Right renal cortex interstitium (tissue), 3 donors: ENCODE measurements around the gene FOXO6. TPM values are rescaled to one million over a fixed set of nuclear protein-coding genes. Genes with fewer than 3 reads are reported as not detected.

ENCODE experiments used
- DNase-seq, 3 donors: peaks; one replicate each; pipeline ENCODE4 v3.0.0-alpha.2; 2013; ENCODE audit warnings: low read depth in 3 of 3, low spot score in 2 of 3
- polyA plus RNA-seq, 3 donors: library from polyadenylated mRNA; unstranded; fragments of 120-200 nt; gene quantifications; one replicate each; pipeline ENCODE4 v1.2.1, GENCODE V29; 2013; ENCODE audit not compliant: insufficient read length in 3 of 3

Gene FOXO6
- polyA plus RNA-seq, 3 donors, result 1.2 to 2.1 (median 1.5) TPM

DNA sequence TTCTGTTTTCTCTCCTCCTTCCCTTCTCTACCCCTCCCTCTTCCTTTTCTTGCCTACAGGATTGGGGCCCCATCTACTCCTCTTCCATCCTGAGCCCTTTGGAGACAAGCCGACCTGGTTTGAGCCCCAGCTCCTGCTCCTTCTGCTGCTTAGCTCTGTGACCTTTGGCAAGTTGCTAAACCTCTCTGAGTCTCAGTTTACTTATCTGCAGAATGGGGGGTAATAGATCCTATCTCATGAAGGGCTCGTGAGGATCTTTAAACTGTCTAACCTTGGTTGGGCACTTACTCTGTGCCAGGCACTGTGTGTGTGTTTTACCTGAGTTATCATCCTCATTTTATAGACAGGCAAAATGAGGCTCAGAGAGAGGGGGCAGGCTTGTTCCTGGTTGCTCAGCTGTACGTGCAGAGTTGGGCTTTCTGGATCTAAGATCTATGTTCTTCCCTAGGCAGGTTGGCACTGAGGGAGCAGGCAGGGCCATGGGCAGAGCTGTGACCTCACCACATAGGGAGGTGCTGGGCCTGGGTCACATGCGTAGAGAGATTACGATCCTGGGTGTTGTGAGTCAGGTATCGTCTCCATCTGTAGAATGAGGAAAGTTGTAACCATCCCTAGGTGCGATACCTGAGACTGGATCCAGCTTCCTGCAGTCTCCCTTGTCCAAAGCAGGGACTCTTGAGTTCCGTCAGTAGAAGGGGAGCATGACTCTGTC, 58.5 kb downstream of the FOXO6 start:
- no peak for DNase-seq

DNA sequence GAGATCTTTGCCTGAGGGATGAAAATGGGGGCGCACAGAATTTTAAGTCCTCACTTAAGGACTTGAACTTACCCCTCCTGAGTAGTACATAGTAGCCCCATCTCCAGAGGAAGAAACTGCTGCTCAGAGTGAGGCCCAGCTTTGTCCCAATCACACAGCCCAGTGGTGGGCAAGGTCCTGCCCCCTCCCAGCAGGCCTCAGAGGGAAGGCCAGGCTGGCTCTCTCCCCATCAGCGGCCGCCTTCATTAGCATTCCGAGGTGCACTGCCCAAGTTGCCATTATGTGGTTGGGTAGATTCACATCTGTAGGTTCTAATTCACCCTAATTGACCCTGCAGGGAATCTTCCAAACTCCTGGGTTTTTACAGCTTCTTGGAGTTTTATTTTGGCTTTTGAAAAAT, 59.1 kb downstream of the FOXO6 start:
- DNase-seq, result no peak

DNA sequence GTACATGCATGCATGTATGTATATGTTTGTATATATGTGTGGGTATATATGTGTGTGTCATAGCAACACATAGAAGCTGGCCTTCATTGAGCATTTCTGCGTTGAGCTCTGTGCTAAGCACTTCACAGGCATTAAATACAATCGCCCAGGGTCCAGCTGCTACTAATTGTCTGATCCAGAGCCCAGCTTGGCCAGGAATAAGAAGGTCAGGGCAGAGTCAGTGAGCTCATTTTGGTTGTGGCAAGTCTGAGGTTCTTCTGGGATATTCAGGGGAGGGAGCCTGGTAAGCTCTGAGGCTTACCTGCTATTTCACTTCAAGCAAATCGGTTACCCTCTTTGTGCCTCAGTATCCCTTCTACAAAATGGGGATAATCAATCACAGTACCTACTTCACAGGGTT, 59.6 kb downstream of the FOXO6 start:
- no peak for DNase-seq

DNA sequence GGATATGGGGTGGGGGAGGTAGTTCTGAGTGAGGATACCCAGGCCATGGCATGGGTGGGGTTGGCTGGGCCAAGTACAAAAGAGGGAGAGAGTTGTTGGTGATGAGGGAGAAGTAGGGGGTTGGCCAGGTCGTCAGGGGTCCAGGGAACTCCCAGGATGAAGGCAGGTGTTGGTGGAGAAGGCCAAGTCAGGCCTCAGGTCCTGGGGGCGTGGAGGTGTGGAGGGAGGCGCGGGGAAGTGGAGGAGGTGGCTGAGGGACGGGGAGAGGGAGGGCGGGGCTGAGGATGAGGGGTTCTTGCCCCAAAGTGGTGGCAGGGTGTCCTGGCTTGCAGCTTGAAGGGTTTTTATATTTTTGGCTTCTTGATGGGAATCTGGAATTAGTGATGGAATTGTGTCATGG, 61.1 kb downstream of the FOXO6 start:
- DNase-seq, result no peak

DNA sequence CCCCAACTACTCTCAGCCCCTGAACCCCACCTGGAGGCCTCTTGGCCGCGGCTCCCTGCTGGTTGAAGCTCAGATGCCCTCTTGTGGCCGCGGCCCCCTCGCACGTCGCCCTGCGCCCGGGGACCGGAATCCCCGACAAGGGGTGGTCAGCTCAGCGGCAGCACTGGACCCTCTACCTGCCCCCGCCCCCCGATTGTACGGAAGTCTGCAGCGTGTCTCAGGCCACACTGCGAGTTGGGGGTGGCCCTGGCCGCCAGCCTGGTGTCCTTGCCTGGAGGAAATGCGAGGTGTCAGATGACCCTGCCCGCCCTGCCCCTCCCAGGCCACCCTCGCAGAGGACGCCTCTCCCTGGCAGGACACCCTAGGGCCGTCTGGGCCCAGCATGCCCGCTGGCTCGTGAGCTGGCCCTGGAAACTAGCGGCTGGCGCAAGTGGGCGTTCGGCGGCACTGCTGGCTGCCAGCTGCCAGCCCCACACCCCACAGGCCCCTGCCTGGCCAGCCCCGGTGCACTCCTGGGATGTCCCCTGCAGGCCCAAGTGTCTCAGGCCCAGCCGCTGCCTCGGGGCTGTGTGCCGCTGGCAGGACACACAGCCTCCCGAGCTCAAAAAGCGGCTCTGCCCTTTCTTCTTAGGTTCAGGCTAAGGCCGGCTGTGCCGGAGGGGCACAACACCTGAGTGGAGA, 62.4 kb downstream of the FOXO6 start:
- DNase-seq, result no peak

DNA sequence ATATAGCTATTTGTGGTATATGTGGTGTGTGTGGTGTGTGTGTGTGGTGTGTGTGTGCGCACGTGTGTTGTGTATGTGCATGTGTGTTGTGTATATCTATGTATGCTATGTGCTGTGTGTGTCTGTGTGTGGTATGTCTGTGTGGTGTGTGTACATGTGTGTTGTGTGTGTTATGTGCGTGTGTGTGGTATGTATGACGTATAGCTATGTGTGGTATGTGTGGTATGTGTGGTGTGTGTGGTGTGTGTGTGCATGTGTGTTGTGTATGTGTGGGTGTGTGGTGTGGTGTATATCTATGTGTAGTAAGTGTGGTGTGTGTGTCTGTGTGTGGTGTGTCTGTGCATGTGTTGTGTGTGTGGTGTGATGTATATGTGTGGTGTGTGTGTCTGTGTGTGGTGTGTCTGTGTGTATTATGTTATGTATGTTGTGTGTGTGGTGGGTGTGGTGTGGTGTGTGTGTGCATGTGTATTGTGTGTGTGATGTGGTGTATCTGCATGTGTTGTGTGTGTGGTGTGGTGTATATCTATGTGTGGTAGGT, 63.4 kb downstream of the FOXO6 start:
- DNase-seq, result no peak

DNA sequence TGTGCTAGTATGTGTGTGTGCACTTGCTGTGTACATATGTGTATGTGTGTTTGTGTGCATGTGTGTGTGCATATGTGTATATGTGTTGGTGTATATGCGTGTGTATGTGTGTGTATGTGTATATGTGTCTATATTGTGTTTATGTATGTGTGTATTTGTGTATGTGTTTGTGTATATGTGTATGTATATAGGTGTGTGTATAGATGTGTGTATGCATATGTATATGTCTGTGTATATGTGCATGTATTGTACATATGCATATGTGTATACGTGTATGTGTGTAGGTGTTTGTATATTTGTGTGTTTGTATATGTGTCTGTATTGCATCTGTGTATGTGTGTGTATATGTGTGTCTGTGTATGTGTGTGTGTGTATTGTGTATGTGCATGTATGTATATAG, 64.1 kb downstream of the FOXO6 start:
- DNase-seq, result no peak

DNA sequence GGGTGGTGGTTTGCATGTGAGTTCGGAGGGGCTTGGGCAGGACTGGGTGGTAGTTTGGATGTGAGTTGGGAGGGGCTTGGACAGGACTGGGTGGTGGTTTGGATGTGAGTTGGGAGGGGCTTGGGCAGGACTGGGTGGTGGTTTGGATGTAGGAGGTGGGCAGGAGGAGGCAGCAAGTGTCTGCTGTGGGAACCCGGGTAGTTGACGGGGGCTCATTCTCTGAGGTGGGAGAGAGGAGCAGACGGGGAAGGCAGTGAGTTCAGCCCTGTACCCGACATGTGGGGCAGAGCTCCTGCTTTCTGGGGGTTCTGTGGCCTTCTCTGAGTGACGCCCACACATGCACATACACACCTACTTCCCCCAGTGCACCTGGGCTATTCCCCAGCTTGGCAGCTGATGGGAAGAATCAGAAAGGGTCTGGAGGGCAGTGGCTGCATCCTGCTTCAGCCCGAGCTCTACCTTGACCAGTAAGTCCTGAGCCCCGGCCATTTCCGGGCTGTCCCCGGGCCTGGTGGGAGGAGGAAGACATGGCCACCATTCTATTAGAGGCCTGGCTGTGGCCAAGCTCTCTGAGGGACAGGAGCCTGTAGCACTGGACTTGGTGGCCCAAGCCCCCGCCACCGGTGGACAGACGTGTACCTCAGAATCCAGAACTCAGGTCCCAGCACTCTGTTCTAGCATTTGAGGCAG, 65.1 kb downstream of the FOXO6 start:
- no peak for DNase-seq

DNA sequence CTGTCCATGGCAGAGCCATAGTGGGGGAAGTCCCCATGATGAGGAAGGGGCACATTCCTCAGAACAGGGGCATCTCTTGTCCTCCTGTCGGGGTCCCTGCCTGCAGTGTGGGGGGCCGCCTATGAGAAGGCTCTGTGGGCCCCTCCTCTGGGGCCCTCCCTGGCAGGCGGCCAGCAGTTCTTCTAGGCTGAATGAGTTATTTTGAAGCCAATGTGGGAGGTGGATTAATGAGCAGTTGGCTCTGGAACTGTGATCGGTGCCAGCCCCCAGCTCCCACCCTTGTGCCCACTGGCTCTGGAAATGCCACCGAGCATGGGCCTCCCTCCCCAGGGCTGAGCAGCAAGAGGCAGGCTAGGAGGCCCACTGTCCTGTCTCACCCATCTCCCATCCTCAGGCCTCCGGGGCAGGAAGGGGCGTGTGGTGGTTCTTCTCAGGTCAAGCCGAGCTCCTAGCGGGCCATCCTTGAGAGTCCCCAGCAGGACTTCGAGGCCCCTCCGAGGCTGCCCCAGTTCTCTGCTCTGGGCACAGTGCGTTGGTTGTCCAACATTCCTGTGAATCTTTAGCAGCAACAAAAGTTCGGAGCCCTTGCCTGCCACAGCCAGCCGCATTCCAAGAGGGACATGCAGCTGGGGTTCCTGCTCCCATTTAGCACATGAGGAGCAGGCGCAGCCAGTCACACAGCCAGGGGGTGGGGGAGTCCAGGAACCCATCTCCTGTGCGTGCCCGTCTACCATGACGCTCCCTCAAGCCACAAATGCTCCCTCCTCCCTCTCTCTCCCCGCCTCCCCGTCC, 66.1 kb downstream of the FOXO6 start:
- no peak for DNase-seq

DNA sequence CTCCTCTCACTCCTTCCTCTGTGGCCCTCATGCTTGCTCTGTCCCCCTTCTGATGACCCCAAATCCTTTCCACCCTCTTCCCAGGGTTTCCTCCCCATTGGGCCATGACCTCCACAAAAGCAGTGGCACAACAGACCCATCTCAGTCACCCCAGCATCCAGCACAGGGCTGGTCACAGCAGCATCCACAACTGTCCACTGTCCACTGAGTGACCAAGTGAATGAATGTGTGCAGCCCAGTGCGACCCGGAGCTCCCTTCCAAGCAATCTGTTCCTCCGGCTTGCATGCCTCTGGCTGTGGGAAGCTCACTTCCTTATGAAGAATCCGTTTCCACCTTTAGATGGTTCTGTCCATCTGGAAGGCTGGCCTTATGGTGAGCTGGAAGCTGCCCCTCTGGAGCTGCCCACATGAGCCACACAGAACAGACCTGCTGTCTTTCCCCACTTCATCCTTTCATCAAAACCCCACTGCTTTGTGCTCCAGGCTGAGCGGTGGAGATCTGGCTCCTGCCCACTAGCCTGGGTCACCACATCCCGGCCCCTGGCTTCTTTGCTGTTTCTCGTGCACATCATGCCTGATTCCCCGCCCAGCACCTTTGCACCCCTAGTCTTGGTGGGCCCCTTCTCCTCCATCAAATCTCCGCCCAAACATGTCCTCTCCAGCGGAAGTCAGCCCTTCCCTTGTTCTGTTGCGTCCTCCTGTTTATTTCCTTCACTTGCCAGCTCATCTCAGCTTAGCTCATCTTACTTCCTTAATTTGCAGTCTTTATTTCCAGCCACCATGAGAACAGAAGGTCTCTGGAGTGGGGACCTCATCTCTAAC, 66.9 kb downstream of the FOXO6 start:
- DNase-seq, result no peak

DNA sequence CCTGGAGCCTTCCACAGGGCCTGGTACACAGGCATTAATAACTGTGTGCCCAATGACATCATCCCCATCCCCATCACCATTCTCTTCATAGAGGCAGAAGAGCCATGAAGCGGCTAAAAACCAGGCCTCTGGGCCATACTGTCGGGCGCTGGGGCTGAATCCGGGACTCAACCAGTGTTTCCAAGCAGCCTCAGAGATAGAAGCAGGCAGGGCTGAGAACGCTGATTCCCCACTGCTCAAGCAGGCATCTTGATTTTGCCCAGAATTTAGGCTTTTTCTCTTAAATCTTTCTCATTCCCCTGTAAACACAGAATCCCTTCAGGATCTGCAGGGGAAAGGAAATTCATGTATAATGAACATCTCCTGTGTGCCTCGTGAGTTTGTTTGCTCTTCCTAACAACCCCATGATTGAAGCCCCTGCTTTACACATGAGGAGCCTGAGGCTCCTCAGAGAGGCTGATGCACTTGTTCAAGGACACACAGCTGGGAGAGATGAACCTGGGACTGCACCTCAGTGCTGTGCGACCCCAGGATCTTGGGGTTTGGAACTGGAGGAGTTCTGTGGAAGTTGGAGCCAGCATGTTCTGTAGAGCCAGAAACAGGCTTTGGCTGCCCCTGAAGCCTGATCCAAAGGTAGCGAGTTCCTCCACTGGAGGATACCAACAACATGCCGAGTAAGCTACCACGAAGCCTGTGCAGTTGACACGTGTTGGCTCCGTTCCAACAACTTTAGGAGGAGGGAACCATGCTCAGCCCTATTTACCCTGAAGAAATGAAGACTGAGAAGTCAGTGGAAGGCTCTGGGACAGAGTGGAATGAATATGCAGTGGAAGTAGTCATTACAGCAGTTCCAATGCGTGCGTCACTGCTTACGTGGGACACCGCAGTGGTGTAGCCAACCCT, 67.8 kb downstream of the FOXO6 start:
- DNase-seq, result no peak

DNA sequence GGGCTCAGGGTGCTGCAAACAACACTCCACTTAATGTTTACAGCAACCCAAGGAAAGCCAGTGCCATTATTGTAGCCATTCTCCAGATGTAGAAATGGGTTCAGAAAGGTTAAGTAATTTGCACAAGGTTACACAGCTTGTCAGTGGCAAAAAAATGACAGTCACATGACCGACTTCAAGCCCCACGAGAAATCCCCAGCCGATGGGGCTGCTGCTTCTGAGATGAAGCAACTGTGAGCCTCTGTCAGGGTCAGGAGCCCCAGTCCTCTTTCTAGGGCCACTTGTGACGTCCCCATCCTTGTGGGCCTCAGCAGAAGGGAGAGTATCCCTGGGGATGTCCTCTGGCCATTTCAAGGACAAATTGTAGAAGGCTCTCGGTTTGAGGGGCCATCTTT, 68.4 kb downstream of the FOXO6 start:
- DNase-seq, result no peak

DNA sequence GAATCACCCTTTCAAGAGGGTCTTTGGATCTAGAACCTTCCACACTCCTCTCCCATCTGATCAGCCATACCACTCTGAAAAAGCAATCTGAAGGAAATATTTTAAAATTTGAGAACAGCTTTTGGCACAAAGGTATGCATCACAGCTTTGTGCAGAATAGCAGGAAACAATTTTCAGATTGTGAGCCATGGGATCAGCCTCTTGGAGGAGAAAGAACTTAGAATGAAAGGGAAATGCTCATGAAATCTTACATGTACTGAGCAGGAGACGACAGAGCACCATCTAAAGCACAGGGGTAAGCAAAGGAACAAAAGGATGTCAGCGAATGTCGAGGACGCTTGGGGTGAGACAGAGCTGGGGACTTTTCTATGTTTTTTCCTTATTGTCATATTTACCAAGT, 68.8 kb downstream of the FOXO6 start:
- no peak for DNase-seq

DNA sequence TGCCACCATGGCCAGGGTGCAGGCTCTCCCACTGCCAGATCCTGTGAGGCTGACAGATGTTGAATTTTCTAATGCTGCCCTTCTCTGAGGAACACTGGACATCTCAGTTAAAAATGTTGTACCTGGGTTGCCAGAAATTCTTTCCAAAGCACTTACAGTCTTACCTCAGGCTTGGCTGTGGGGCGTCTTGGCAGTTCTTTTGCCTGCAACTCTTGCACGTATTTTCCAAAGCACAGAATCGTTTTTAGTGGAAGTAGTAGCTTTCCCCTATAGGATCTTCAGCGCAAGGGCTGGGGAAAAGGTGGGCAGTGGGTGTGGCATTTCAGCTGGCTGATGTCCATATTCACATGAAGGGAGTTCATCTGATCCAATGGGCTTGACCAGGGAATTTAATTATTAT, 69.3 kb downstream of the FOXO6 start:
- no peak for DNase-seq

DNA sequence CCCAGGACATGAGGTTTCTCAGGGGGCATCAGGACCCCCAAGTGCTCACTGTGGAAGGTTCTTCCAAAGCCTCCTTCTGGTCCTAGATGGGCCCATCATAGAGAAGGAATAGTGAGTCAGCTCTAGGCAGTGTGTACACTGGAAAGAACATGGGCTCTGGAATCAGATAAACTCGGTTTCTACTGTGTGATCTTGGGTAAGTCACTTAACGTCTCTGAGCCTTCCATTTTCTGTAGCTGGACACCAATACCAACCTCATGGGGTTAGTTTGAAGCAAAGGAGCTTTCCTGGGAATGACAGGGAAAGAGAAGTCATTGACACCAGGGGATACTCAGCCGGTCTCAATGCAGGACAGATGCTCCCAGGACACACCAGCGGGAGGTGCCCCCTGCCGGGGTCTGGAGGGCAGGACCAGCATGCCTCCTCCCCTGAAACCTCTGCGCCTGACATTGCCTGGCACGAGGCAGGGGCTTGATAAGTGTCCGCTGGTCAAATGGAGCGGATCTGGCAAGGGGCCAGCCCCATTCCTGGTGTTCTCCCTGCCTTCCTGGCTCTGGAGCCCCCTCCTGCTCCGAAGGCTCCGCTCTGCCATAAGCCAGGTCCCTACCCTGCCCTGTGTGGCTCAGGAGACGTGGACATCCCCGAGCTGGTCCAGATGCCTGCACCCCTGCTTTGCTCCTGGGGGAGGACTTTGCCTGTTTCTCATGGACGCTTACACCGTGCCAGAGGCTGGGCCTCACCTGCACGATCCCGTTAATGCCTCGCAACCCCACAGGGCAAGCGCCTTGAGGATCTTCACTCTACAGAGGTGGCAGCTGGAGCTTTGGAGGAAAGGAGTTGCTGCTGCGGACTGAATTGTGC, 70.5 kb downstream of the FOXO6 start:
- DNase-seq, result no peak
